ENCODE results near the gene LRRC42.

DNA sequence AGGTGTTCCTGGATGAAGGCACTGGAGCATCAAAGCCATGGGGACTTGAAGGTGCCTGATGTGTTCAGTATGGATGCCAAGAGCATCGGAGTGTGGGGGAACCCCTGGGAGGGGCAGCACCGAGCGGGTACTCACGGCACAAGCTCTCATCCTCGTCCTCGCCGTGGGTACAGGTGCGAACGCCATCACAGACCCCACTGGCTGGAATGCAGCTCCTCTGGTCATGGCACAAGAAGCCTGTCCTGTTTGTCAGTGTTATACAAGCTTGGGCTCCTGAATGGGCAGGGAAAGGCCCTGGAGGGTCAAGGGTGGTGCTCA is 65.8 kb downstream of the LRRC42 start:
- TF ChIP-seq, protein P1, sequence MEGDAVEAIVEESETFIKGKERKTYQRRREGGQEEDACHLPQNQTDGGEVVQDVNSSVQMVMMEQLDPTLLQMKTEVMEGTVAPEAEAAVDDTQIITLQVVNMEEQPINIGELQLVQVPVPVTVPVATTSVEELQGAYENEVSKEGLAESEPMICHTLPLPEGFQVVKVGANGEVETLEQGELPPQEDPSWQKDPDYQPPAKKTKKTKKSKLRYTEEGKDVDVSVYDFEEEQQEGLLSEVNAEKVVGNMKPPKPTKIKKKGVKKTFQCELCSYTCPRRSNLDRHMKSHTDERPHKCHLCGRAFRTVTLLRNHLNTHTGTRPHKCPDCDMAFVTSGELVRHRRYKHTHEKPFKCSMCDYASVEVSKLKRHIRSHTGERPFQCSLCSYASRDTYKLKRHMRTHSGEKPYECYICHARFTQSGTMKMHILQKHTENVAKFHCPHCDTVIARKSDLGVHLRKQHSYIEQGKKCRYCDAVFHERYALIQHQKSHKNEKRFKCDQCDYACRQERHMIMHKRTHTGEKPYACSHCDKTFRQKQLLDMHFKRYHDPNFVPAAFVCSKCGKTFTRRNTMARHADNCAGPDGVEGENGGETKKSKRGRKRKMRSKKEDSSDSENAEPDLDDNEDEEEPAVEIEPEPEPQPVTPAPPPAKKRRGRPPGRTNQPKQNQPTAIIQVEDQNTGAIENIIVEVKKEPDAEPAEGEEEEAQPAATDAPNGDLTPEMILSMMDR (IDR thresholded peaks at IDR 0.05) = no peak
- no peak for TF ChIP-seq POLR2A (IDR thresholded peaks at IDR 0.05)
